ENCODE measurements around the gene SIN3A.
"Not testable (repeated sequence)": the region's sequence is repeated elsewhere in the genome, so short reads cannot be mapped to it uniquely, and the experiment has no call there.

Gene SIN3A

GRCh38 chr15:75356517-75356916 is 95.0 kb downstream of the SIN3A start:
- no peak for DNase-seq (ENCODE audit: low read depth in 2 of 2)

GRCh38 chr15:75356006-75356405 is 95.5 kb downstream of the SIN3A start:
- no peak for DNase-seq (ENCODE audit: low read depth in 2 of 2)

GRCh38 chr15:75355369-75355768 is 96.1 kb downstream of the SIN3A start:
- DNase-seq (ENCODE audit: low read depth in 2 of 2): no peak

DNA sequence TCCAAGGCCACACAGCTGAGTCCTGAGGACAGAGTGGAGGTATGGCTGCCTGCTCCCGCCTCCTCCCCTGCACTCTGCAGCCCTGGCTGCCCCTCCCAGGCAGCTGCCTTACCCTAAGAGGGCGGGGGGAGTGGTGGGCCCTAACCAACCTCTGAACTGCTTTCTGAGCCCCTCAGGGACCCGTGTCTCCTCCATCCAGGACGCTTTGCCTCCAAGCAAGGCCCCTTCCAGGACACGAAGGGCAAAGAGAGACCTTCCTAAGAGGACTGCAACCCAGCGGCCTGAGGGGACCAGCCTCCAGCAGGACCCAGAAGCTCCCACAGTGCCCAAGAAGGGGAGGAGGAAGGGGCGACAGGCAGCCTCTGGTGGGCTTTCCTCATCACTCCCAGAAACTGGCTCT is 97.0 kb downstream of the SIN3A start:
- no peak for DNase-seq (ENCODE audit: low read depth in 2 of 2)

DNA sequence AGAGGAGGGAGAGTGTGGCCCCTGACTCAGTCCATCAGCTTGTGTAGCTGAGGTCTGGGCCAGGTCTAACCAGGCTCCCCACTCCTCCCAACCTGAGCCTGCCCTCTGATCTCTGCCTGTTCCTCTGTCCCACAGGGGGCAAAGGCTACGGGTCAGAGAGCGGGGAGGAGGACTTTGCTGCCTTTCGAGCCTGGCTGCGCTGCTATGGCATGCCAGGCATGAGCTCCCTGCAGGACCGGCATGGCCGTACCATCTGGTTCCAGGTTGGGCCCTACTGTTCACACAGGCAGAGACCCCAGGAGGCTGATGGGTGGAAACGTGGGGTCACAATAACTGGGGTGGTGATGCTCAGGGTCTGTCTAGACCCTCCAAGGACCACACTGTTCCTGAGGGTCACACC is 97.9 kb downstream of the SIN3A start:
- no peak for DNase-seq (ENCODE audit: low read depth in 2 of 2)

- no peak for DNase-seq (ENCODE audit: low read depth in 2 of 2)
These were observed 99.1 kb downstream of the SIN3A start for GRCh38 chr15:75352186-75353080.

- DNase-seq (ENCODE audit: low read depth in 2 of 2): no peak
These were observed 100.7 kb downstream of the SIN3A start for GRCh38 chr15:75350601-75351361.

- peak; percentile 58 to 60 for DNase-seq (ENCODE audit: low read depth in 2 of 2)
These were observed 101.5 kb downstream of the SIN3A start for GRCh38 chr15:75349851-75350588.

DNA sequence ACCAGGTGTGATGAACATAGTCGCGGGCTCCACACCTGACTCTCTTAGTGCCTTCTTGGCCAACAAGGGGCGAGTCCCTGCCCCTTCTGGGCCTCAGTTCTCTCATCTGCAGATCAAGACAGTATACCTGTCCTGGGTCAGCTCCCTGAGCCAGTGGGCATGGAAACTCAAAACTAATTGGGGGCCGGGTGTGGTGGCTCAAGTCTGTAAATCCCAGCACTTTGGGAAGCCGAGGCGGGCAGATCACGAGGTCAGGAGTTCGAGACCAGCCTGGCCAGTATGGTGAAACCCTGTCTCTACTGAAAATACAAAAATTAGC is 102.2 kb downstream of the SIN3A start:
- DNase-seq (ENCODE audit: low read depth in 2 of 2): not testable (repeated sequence)

- DNase-seq (ENCODE audit: low read depth in 2 of 2): no peak
These were observed 102.7 kb downstream of the SIN3A start for GRCh38 chr15:75348562-75349350.

DNA sequence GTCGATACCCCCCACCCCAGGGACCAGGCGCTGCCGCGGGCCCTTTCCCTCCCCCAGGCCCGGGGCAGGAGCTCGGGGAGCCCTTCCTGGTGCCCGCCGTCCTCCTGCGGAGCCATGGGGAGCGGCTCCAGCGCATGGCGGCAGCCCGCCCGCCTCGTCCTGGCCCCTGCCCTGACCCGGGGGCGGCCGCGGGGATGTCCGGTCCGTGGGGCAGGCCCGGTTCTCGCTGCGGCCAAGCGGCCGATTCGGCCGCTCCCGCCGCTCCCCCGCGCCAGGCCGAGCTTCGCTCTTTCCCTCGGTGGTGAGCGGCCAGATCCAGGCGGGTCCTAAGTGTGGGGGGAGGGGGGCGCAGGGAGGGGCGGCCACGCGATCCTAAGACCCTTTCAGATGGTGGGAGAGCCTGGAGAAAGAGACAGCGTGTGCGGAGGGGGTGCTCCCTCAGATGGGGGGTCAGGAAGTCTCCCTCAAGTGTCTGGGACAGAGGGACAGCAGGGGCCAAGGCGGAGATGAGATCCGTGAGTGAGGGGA is 103.4 kb downstream of the SIN3A start:
- DNase-seq (ENCODE audit: low read depth in 2 of 2): no peak

- DNase-seq (ENCODE audit: low read depth in 2 of 2): peak; percentile 14 to 34
These were observed 104.1 kb downstream of the SIN3A start for GRCh38 chr15:75347222-75348033.

DNA sequence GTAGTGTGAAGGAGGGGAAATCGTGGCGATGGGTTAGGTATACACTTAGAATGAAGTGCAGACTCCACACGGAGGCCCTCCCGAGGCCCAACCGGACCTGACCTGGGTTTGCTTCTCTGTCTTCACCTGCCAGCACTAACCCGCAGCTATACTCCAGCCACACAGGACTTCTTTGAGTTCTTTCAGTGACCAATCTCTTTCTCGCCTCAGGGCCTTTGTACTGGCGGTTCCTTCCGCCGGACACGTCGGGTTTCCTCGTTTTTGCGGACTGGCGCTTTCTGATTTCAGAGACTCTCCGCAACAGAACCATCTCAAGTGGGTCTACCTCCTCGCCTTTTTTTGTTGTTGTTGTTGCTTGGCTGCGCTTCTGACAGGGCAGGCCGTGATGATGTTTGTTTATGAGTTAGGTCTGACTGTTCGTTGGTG is 104.7 kb downstream of the SIN3A start, which contains the start of gene NEIL1:
Gene NEIL1, plus strand, starts transcription at position 244 of the 426 bp plus-strand sequence. CDS start 1,867 bp downstream, outside the sequence.
- no peak for DNase-seq (ENCODE audit: low read depth in 2 of 2)

DNA sequence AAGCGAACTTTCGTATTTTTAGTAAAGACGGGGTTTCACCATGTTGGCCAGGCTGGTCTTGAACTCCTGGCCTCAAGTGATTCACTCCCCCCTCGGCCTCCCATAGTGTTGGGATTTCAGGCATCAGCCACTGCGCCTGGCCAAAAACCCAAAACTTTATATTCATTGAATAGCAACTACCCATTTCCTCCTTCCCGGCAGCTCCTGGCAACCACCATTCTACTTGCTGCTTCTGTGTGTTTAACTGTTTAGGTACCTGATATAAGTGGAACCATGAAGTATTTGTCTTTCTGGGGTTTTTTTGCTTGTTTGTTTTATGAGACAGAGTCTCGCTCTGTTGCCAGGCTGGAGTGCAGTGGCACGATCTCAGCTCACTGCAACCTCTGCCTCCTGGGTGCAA is 107.5 kb downstream of the SIN3A start:
- DNase-seq (ENCODE audit: low read depth in 2 of 2): not testable (repeated sequence)

GRCh38 chr15:75342221-75342620 is 109.3 kb downstream of the SIN3A start:
- no peak for DNase-seq (ENCODE audit: low read depth in 2 of 2)

- no peak for DNase-seq (ENCODE audit: low read depth in 2 of 2)
These were observed 111.8 kb downstream of the SIN3A start for GRCh38 chr15:75339531-75340240.

GRCh38 chr15:75338661-75339240 is 112.7 kb downstream of the SIN3A start:
- DNase-seq (ENCODE audit: low read depth in 2 of 2): no peak

- DNase-seq (ENCODE audit: low read depth in 2 of 2): peak; percentile 81 to 85
These were observed 115.7 kb downstream of the SIN3A start, which contains the start of gene COMMD4 for GRCh38 chr15:75335705-75336355. TSS of gene COMMD4 (plus strand) at chr15:75336063. CDS start at chr15:75336090, 27 bp downstream.

- DNase-seq (ENCODE audit: low read depth in 2 of 2): no peak
These were observed 116.2 kb downstream of the SIN3A start for GRCh38 chr15:75335313-75335704.
